Right renal cortex interstitium (tissue), 3 donors: ENCODE data around the gene RYR1. TPM values are rescaled to one million over a fixed set of nuclear protein-coding genes. Genes with fewer than 3 reads are reported as not detected.
"Not testable (repeated sequence)": the region's sequence is repeated elsewhere in the genome, so short reads cannot be mapped to it uniquely, and the experiment has no call there.

Experiments used
- DNase-seq, 3 donors: peaks; one replicate each; pipeline ENCODE4 v3.0.0-alpha.2; 2013; ENCODE audit warnings: low read depth in 3 of 3, low spot score in 2 of 3
- polyA plus RNA-seq, 3 donors: library from polyadenylated mRNA; unstranded; fragments of 120-200 nt; gene quantifications; one replicate each; pipeline ENCODE4 v1.2.1, GENCODE V29; 2013; ENCODE audit not compliant: insufficient read length in 3 of 3

RYR1 gene
- polyA plus RNA-seq, 3 donors = 4.2 to 5.0 (median 4.6) TPM

GRCh38 chr19:38488096-38488495, 54.6 kb downstream of the RYR1 start:
- DNase-seq = no peak

- no peak for DNase-seq
These were observed 55.4 kb downstream of the RYR1 start for GRCh38 chr19:38488776-38489481.

- DNase-seq = no peak
These were observed 57.4 kb downstream of the RYR1 start for GRCh38 chr19:38490861-38491260.

GRCh38 chr19:38492181-38492813, 58.8 kb downstream of the RYR1 start:
- no peak for DNase-seq

GRCh38 chr19:38494379-38494778, 60.9 kb downstream of the RYR1 start:
- no peak for DNase-seq

GRCh38 chr19:38495375-38495774, 61.9 kb downstream of the RYR1 start:
- not testable (repeated sequence) for DNase-seq

- DNase-seq = no peak
These were observed 62.6 kb downstream of the RYR1 start for GRCh38 chr19:38496116-38496515.

- no peak for DNase-seq
These were observed 63.4 kb downstream of the RYR1 start for GRCh38 chr19:38496603-38497487.

- DNase-seq = no peak
These were observed 64.4 kb downstream of the RYR1 start for GRCh38 chr19:38497907-38498306.

GRCh38 chr19:38499532-38499931, 66.0 kb downstream of the RYR1 start:
- DNase-seq = no peak

GRCh38 chr19:38500450-38500849, 67.0 kb downstream of the RYR1 start:
- no peak for DNase-seq

- DNase-seq = no peak
These were observed 69.1 kb downstream of the RYR1 start for GRCh38 chr19:38502410-38503076.

GRCh38 chr19:38503077-38503410, 69.6 kb downstream of the RYR1 start:
- no peak for DNase-seq

GRCh38 chr19:38505958-38506357, 72.5 kb downstream of the RYR1 start:
- DNase-seq = no peak

GRCh38 chr19:38506375-38506722, 72.9 kb downstream of the RYR1 start:
- no peak for DNase-seq

- DNase-seq = peak in 1 of 3 donors; percentile 32
These were observed 73.4 kb downstream of the RYR1 start for GRCh38 chr19:38506723-38507550.

- DNase-seq = no peak
These were observed 74.1 kb downstream of the RYR1 start for GRCh38 chr19:38507551-38508127.

GRCh38 chr19:38508507-38508906, 75.0 kb downstream of the RYR1 start:
- no peak for DNase-seq

GRCh38 chr19:38509027-38509426, 75.5 kb downstream of the RYR1 start:
- DNase-seq = no peak
